Smooth muscle cell (in vitro differentiated cells): ENCODE results near the gene CCNL2. TPM values are rescaled to one million over a fixed set of nuclear protein-coding genes. Genes with fewer than 3 reads are reported as not detected.

Experiments used
- DNase-seq: peaks from one replicate; lab custom pipeline; 2025; ENCODE audit not compliant: unreplicated experiment; lab: John Stamatoyannopoulos, UW
- H2AFZ ChIP-seq: fragments of 200-600 bp; sonication (generic); 2 replicates; pipeline ENCODE4 v1.6.0; 2016; ENCODE audit warnings: antibody characterized with exemption, low read depth, mild to moderate bottlenecking
- H3F3A ChIP-seq: fragments of 200-600 bp; sonication (generic); 2 replicates; pipeline ENCODE4 v1.6.0; 2017; ENCODE audit warnings: antibody characterized with exemption, low read depth
- H3K27ac ChIP-seq: fragments of 200-600 bp; sonication (generic); 2 replicates; pipeline ENCODE4 v1.5.1; 2016; ENCODE audit warnings: low read depth, mild to moderate bottlenecking
- H3K27me3 ChIP-seq: fragments of 200-600 bp; sonication (generic); 2 replicates; pipeline ENCODE4 v1.6.1; 2016; ENCODE audit warnings: low read depth, mild to moderate bottlenecking
- H3K36me3 ChIP-seq: fragments of 200-600 bp; sonication (generic); 2 replicates; pipeline ENCODE4 v1.5.1; 2016; ENCODE audit warnings: low read depth
- H3K4me1 ChIP-seq: fragments of 200-600 bp; sonication (generic); 2 replicates; pipeline ENCODE4 v1.5.1; 2016; ENCODE audit warnings: low read depth
- H3K4me2 ChIP-seq: fragments of 200-600 bp; sonication (generic); 2 replicates; pipeline ENCODE4 v1.6.0; 2016; ENCODE audit warnings: mild to moderate bottlenecking
- H3K4me3 ChIP-seq: fragments of 200-600 bp; sonication (generic); 2 replicates; pipeline ENCODE4 v1.5.1; 2016; ENCODE audit warnings: mild to moderate bottlenecking
- H3K79me2 ChIP-seq: fragments of 200-600 bp; sonication (generic); 2 replicates; pipeline ENCODE4 v1.6.0; 2016; ENCODE audit warnings: low read depth, mild to moderate bottlenecking
- H3K9ac ChIP-seq: fragments of 200-600 bp; sonication (generic); 2 replicates; pipeline ENCODE4 v1.6.0; 2016; ENCODE audit warnings: low read depth
- H3K9me3 ChIP-seq: fragments of 200-600 bp; sonication (generic); replicated peaks from 2 replicates; pipeline ENCODE4 v1.5.1; 2016; ENCODE audit warnings: low read depth
- H4K20me1 ChIP-seq: fragments of 200-600 bp; sonication (generic); 2 replicates; pipeline ENCODE4 v1.6.0; 2016; ENCODE audit warnings: low read depth
- WGBS: methylation state at CpG from one replicate; pipeline ENCODE4 v1.1.7; 2016; ENCODE audit warnings: low lambda C conversion rate; 5-methylcytosine and 5-hydroxymethylcytosine counted together
- polyA plus RNA-seq: library from polyadenylated mRNA; unstranded; fragments of >200 nt; fragmentation: Nextera tagmentation; extraction: Ambion mirVana; gene quantifications from 2 replicates; pipeline ENCODE4 v1.2.1, GENCODE V29; 2016
- total RNA-seq: library from RNA; depleted of rRNA; stranded (reverse); fragments of >200 nt; gene quantifications from 2 replicates; pipeline ENCODE4 v1.2.3, GENCODE V29; 2014
- TF ChIP-seq, protein P1 (sequence below): fragments of 200-600 bp; sonication (generic); IDR thresholded peaks from 2 replicates; pipeline ENCODE4 v1.5.1; 2017; ENCODE audit warnings: borderline replicate concordance, mild to moderate bottlenecking, antibody characterized with exemption; ENCODE audit not compliant: insufficient read depth, poor library complexity, severe bottlenecking

The CCNL2 gene
- total and polyA plus RNA-seq, 2 experiments from 2014 or later, result 144 to 180 TPM

DNA sequence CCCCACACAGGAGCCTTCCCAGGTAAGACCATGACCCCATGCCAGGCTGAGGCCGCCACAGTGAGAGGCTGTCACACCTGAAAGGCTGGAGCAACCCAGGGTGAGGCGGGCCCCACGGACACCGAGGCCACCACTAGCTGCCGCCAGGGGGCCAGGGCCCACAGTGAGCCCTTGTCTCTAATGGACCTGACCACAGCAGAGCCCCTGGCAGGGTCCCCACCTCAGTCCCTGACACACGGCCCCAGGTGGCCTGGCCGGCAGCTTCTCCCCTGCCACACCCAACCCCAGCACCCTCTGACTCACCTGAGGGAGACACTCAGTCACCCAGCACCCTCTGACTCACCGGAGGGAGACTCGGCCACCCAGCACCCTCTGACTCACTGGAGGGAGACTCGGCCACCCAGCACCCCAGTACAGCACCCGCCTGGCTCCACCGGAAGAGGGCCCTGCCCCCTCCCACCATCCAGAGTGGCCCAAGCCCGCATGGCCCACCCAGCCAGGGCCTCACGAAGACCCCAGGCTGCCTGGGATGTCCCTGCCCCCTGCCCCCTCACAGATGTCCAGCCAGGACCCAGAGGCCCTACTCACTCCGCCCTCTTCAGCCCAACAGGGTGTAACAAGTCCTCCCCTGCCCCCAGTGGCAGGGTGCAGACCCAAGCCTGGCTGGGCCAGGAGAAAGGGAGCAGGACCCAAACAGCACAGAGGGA lies 54.3 kb downstream of the CCNL2 start:
- Histone ChIP-seq H3K4me2 (no peak overlapping the region), H3F3A (no peaks in the 10 kb centered on the region), H3K27ac (peak overlapping the region; percentile 77), H2AFZ (no peak overlapping the region), H3K79me2 (peaks cover 57% of the 10 kb centered on the region), H3K4me1 (peaks cover 12% of the 10 kb centered on the region), H3K9me3 (no peaks in the 10 kb centered on the region), H3K27me3 (no peaks in the 10 kb centered on the region), H3K36me3 (no peaks in the 10 kb centered on the region), H3K9ac (peak overlapping the region; percentile 47), H4K20me1 (peaks cover 83% of the 10 kb centered on the region), H3K4me3 (no peak overlapping the region)
- TF ChIP-seq, protein P1, sequence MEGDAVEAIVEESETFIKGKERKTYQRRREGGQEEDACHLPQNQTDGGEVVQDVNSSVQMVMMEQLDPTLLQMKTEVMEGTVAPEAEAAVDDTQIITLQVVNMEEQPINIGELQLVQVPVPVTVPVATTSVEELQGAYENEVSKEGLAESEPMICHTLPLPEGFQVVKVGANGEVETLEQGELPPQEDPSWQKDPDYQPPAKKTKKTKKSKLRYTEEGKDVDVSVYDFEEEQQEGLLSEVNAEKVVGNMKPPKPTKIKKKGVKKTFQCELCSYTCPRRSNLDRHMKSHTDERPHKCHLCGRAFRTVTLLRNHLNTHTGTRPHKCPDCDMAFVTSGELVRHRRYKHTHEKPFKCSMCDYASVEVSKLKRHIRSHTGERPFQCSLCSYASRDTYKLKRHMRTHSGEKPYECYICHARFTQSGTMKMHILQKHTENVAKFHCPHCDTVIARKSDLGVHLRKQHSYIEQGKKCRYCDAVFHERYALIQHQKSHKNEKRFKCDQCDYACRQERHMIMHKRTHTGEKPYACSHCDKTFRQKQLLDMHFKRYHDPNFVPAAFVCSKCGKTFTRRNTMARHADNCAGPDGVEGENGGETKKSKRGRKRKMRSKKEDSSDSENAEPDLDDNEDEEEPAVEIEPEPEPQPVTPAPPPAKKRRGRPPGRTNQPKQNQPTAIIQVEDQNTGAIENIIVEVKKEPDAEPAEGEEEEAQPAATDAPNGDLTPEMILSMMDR, result peak; percentile 50
- WGBS, result 63% methylated on average over 9 of the region's 15 CpGs
- DNase-seq, result no peak

DNA sequence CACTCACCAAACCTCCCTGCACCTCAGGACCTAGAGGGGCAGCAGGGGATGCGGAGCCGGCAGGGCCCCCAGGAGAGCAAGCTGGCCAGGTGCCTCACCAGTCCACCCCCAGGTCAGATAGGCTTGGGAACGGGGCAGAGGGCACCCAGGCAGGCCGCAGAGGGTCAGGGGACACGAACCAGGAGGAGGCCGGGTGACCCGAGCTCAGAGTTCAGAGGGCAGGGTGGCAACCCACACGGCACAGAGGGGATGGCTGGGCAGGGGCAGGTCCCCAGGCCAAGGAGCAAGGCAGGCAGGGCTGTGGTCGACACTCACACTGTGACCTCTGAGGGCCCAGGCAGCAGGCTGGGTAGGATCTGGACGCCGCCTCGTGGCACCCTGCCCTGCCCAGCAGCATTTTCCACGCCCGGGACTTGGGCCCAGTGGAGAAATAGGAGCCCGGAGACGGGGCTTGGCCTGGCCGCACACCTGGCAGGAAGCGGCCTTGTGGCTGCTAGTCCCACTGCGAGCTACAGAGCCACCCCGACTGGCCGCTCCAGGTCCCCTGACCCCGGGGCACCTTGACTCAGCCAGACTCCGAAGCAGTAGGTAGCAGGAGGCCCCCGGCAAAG lies 55.2 kb downstream of the CCNL2 start:
- no peaks in the 10 kb centered on the region for H3K27me3 ChIP-seq
- H3K4me1 ChIP-seq, result peaks cover 12% of the 10 kb centered on the region
- no peak overlapping the region for H2AFZ ChIP-seq
- peak overlapping the region; percentile 43 for H3K9ac ChIP-seq
- DNase-seq, result no peak
- TF ChIP-seq, protein P1, result no peak
- no peaks in the 10 kb centered on the region for H3F3A ChIP-seq
- peaks cover 57% of the 10 kb centered on the region for H3K79me2 ChIP-seq
- 91% methylated on average over 24 of the region's 24 CpGs for WGBS
- no peaks in the 10 kb centered on the region for H3K9me3 ChIP-seq
- no peak overlapping the region for H3K4me3 ChIP-seq
- H4K20me1 ChIP-seq, result peaks cover 83% of the 10 kb centered on the region
- peak overlapping the region; percentile 77 for H3K27ac ChIP-seq
- no peak overlapping the region for H3K4me2 ChIP-seq
- no peaks in the 10 kb centered on the region for H3K36me3 ChIP-seq

DNA sequence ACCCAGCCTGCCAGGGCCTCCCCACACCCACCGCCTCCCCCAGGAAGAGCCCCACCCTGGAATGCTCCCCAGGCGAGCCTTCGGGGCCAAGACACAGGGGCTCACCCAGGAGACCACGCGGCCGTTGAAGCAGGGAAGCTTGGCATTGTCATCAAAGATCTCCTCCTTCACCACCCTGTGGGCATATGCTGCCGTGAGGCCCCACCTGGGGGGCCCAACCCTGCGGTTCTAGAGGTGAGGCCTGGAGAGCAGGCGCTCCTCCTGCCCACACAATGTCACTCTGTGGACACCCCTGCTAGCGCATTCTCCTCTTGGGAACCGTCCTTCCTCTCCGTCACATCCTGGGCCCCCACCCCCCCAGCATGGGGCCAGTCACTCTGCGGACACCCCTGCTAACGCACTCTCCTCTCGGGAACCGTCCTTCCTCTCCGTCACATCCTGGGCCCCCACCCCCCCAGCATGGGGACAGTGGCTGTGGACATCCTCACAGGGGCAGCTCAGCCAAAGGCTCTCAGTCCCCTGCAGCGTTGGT lies 56.5 kb downstream of the CCNL2 start:
- no peak overlapping the region for H3K9ac ChIP-seq
- H3K9me3 ChIP-seq, result no peaks in the 10 kb centered on the region
- H3K36me3 ChIP-seq, result no peaks in the 10 kb centered on the region
- H2AFZ ChIP-seq, result no peak overlapping the region
- H4K20me1 ChIP-seq, result peaks cover 74% of the 10 kb centered on the region
- peaks cover 44% of the 10 kb centered on the region for H3K79me2 ChIP-seq
- H3K27ac ChIP-seq, result no peak overlapping the region
- H3F3A ChIP-seq, result no peaks in the 10 kb centered on the region
- H3K4me3 ChIP-seq, result no peak overlapping the region
- no peaks in the 10 kb centered on the region for H3K27me3 ChIP-seq
- TF ChIP-seq, protein P1, result no peak
- 95% methylated on average over 18 of the region's 18 CpGs for WGBS
- DNase-seq, result no peak
- H3K4me1 ChIP-seq, result peaks cover 4% of the 10 kb centered on the region
- H3K4me2 ChIP-seq, result no peak overlapping the region
